GM20431 (cell line): ENCODE measurements around the gene DEK.
"Not testable (repeated sequence)": the region's sequence is repeated elsewhere in the genome, so short reads cannot be mapped to it uniquely, and the experiment has no call there.

Experiments used
- in situ Hi-C: fragments of 300-500 bp; cut with MseI, MboI; formaldehyde crosslinking; loops from one replicate; pipeline ENCODE4 v1.15.0; 2020; ENCODE audit warnings: low sequenced_read_pairs; ENCODE audit not compliant: unreplicated experiment

The DEK gene, protein sequence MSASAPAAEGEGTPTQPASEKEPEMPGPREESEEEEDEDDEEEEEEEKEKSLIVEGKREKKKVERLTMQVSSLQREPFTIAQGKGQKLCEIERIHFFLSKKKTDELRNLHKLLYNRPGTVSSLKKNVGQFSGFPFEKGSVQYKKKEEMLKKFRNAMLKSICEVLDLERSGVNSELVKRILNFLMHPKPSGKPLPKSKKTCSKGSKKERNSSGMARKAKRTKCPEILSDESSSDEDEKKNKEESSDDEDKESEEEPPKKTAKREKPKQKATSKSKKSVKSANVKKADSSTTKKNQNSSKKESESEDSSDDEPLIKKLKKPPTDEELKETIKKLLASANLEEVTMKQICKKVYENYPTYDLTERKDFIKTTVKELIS

DNA sequence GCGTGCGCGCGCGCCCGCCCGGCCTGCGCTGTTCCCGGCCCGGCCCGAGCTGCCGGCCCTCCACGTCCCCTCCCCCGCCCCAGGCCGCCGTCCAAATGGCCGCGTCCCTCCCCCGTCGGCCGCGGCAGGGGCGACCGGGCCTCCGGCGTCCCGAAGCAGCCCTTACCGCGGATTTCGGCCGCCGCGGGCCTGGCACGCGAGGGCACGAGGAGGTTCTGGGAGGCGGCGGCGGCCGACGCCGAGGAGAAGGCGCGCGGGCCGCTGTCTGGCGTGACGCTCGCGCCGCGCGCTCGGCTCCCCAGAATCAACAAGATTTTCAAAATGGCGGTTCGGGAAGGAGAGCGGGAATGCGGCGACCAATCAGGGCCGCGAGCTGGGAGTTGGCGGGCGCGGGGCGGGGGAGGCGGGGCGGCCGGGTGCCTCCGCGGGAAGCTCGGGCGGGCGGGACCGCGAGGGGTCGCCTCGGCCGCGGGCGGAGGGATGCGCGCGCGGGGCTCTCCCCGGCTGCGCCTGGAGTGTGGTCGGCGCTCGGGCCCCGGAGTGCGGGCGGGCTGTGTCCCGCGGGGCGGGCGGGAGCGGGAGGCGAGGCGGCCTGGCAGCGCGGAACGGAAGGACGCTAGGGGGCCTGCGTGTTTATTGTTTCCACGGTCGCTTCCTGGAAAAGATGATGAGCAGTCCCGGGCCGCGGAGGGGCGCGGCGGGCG is at the start of gene DEK:
TSS of gene DEK (minus strand) at position 312 of the 704 bp plus-strand sequence. CDS start 543 bp downstream, outside the sequence.
- in situ Hi-C loops: no loop called here

DNA sequence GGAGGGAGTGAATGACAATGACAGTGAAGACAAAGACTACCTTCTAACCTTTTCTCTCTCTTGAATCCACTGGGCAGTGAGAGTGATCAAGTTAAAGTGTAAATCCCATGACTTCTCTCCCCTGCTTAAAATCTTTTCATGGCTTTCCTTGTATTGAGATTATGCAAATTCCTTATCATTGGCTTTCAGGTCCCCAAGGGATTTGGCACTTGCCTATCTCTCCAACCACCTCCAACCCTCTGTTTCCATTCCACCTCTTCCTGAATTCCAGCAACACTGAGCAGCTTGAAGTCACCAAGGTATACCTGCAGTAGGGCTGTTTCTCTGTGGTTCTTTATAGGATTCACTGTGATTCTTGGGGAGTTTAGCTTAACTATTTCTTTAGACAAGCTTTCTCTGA is 48.0 kb upstream of the DEK start:
- in situ Hi-C loops: no loop called here

DNA sequence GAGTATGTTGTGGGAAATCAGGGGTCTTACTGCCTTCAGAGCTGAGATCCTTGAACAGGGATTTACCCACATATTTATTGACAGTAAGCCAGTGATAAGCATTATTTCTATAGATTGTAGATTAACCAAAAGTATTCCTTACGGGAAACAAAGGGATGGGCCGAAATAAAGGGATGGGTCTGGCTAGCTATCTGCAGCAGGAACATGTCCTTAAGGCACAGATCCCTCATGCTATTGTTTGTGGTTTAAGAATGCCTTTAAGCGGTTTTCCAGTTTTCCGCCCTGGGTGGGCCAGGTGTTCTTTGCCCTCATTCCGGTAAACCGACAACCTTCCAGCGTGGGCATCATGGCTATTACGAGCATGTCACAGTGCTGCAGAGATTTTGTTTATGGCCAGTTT is 45.7 kb upstream of the DEK start:
- in situ Hi-C loops: not testable (repeated sequence)

DNA sequence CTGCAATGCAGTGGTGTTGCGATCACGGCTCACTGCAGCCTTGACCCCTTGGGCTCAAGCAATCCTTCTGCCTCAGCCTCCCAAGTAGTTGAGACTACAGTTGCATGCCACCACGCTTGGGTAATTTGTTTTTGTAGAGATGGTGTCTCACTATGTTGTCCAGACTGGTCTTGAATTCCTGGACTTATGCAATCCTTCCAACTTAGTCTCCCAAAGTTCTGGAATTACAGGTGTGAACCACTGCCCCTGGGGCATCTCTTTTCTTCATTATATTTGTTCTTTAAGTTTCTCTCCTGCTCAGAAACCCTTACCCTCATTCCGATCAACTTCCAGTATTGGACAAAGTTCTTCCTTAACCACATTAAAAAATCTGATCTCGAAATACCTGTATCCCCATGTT is 44.7 kb upstream of the DEK start:
- in situ Hi-C loops: no loop called here

DNA sequence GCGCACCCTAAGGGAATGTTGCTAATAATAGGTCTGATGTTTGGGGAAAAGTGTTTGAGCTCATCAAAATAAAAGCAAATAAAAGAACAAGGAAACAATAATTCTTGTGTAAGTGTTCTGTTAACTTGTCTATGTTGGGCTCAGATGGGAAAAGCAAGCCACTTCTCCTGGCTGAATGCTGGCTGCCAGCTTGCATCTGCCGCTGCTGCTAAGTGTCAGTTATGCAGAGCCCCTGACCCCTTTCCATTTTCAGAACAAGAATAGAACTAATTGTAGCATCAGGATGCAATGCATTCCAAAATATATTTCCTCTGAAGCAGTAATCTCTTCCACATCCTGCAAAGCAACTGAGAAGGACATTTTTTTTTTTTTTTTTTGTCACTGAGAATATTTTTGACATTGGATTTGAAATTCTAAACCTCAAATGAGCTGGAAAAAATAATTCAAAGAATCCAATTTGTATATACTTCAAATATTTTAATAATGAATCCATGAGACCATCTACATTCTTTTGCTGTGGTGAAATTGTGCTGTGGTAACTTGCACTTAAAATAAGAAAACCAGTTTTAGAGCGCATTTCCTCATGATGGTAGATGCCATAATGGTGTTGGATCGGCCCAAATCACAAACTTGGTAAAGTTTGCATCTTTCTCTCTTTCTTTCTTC is 43.9 kb upstream of the DEK start:
- in situ Hi-C loops: no loop called here

DNA sequence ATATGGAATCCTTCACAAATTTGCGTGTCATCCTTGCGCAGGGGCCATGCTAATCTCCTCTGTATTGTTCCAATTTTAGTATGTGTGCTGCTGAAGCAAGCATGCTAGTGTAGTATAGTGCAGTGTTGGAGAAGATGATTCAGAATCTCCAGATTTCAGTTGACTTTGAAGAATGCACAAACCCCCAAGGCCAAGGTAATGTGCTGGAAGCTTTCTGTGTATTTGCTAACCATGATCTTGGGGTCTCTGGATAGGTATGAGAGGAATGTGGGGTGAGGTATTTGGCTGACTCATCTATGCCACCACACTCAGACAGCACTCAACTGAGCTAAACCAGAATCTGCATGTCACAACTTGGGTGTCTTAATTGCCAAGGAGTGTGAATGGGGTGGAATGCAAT is 42.6 kb upstream of the DEK start:
- in situ Hi-C loops: no loop called here

DNA sequence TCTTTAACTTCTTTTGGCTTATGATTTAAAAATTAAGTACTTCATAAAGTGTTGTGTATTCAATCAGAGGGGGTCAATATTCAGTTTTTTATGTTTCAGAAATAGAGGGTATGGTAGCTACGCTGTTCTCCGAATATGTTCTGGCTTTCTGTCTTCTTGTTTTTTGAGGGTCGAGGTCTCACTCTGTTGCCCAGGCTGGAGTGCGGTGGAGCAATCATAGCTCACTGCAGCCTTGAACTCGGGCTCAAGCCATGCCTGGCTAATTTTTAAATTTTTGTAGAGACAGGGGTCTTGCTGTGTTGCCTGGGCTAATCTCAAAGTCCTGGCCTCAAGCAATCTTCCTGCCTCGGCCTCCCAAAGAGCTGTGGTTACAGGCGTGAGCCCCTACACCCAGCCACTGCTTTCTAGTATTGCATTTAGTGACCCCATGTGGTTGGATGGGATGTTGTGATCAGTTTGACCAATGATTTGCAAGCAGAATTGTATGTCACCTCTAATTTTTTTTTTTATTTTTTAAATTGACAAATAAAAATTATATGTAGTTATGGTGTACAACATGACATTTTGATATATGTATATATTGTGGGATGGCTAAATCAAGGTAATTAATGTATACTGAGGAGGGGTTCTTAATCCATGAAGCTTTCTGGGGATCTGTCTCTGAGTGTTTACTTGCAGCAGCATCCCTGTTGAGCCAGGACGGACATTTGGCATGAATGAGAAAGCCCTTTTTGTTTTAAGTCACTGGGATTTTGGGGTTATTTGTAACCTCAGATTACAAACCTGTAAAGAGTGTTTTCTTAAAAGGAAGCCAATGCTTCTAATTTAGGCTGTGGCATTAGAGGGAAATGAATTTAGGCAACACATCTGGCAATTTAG is 38.5 kb upstream of the DEK start:
- in situ Hi-C loops: no loop called here

DNA sequence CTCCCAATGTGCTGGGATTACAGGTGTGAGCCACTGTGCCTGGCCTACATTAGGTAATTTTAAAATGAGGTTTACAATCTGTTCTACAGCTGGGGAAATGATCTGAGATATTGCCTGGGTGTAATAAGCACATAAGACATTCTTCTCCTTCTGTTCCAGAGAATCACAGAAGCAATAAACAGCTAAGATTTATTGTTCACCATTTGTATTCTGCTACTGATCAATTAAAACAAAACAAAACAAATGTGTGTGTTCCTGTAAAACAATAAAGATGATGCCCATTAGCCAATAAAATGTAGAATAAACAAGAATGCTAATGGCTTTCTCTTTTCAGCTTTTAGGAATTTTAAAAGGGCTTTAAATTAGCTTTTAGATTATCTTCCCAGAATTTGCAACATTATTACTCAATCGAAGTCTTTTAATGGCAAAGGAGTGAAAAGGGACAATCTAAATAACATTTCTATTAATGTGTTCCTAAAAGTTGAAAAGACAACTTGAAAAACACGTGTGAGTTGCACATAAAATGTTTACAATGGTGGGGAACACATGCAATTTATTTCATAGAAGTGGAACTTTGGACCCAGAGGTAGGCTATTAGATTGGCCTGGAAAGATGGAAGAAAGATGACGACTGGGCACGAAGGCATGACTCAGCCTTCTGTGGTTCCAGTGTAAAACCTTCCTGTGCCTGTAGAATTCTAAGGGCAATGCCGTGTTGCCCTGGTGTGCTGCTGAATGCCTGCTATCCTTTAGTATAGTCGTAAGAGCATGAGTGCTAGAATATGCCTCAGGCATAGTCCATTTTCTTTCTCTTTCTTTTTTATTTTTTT is 29.0 kb upstream of the DEK start:
- in situ Hi-C loops: no loop called here

DNA sequence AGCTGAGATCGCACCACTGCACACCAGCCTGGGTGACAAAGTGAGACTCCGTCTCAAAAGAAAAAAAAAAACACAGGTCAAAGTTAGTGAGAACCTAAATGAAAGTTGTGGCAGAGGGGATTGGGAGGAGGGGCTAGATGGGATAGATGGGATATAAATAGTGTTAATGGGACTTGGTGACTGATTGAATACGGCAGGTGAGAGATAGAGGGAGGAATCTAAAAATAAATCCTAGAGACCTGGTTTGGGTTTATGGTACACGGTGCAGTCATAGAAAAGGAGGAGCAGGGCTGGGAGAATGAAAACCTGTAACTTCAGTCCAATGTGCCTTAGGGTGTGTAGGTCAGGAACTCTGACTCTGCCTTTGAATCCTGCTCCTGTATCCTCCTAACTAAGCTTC is 25.0 kb upstream of the DEK start:
- in situ Hi-C loops: no loop called here

DNA sequence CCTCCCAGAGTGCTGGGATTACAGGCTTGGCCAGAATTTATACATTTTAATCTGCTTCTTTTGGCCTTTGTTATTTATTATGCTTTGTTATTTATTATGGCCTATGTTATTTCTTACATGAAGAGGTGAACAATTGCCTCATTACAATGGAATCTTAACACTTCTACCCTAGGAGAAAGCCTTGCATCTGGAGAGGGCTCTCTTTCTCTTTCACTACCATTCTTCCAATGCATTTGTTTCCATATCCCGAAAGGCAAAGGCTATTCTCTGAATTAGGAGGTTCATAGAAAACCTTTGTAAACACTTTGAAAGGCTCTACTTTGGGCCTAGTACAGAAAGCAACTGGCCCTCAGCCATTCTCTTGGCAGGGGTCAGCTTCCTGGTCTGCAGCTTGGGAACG is 19.9 kb upstream of the DEK start:
- in situ Hi-C loops: no loop called here

DNA sequence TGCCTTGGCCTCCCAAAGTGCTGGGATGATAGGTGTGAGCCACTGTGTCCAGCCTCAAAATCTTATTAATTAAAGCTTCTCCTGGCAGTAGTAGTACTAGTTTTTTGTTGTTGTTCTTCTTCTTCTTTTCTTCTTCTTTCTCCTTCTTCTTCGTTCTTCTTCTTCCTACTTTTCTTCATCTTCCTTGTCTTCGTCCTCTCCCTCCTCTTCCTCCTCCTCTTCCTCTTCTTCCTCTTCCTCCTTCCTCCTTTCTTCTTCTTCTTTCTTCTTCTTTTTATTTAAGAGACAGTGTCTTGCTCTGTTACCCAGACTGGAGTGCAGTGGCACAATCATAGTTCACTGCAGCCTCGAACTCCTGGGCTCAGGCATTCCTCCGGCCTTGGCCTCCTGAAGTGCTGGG is 17.2 kb upstream of the DEK start:
- in situ Hi-C loops: no loop called here

DNA sequence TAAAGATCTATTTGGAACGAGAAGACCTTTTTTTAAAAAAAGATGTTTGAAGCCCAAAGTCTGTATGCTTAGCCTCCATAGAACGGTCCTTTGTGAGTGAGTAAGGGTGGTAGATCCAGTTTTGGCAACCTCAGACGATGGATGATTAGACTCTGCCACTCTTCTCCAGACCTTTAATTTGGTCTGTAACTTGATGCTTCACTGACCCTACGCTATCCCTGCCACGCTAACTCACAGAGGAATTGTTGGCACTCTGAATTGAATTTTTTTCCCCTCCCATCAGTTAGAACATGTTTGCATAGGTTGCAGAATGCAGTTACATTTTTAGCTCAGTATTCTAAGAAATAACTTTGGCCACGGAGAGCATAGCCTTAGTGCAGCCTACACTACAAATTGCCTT is 15.8 kb upstream of the DEK start:
- in situ Hi-C loops: no loop called here

DNA sequence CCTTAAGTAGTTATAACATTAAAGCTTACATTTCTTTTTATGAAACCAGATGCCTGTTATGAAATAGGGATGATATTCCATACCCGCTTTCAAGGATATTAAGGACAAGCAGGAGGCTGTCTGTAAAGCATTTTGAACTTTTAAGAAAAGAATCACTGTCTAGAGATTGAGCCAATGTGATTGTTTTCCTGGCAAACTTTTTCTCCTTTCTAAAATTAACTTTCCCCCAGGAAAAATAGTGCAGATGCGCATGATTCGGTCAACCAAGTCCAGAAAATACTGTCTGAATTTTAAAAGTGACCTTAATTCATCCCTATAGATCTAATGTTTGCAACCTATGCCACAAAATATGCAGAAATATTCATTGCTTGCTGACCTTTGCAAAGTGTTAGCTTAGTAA is 15.1 kb upstream of the DEK start:
- in situ Hi-C loops: no loop called here

DNA sequence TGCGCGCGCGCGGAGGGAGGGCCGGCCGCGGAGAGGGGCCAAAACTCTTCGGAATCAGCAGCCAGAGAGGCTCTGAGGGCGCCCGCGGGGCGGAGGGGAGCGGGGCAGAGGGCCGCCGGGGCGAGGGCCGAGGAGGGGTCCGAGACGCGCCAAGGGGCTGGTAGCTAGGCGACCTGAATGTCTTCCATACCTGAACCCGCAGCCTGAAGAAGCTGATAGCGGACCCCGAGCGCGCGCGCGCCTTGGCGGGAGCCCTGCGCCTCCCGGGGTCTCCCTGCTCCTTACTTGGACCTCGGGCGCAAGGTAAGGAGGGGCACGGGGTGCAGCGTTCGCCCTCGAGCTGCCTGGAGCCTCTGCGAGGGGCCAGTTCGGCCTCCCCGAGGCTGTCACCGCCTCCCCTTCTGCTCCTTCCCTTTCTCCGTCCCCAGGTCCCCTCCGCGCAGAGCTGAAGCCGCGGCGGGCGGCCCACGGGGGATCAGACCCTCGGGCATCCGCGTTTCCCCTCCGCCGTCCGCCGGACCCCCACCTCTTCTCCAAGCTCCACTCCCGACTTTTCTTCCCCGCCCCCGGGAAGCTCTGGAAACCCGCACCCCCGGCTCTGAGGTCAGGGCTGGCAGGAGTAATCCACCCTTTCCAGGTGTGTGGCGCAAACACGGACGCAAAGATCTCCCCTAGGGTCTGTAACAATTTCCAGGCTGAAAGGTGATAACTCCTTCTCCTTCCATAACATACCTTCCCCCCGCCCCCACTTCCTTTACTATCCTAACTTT is 13.1 kb upstream of the DEK start:
- in situ Hi-C loops: no loop called here

DNA sequence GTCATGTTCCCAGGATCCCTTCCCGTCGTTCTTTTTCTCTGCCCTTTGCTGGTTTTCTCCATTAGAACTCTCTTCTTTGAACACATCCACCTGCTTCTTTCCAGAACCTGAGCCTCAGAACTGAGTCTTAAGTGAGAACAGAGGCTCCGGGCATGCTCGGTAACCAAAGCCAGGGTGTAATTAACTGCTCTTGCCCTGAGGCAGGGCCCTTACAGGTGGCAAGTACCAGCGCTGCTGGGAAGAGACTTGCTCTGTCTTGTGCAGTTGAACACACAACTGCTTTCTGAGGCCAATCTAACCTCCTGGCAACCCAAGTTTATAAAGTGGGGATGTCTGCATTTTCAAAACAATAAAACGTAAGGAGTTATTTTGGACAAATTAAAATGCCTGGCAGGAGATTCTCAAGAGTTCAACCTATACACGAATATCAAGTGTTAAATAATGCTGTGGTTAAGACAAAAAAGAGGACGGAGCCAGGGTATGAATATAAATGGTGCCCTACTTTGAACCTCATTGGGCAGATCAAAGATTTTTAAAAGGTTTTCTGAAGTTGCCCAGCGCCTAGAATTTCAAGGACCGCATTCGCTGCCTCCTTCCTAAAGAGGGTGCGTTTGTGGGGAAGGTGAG is 12.4 kb upstream of the DEK start:
- in situ Hi-C loops: no loop called here

DNA sequence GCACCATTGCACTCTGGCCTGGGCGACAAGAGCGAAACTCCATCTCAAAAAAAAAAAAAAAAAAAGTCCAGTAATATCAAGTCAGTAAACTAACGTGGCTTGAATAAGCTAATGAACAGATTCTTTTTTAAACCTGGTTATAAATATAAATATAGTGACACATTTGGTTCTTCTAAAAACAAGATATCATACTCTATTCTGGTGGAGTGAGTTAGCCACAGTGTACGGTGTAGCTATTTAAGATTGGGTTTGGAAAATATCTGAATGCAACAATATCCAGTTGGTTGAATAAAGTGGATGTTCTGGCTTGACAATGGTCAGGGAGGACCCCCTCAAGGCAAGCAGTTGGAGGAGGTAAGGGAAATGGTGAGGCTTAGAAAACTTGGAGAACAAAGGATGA is 5.9 kb upstream of the DEK start:
- in situ Hi-C loops: no loop called here

DNA sequence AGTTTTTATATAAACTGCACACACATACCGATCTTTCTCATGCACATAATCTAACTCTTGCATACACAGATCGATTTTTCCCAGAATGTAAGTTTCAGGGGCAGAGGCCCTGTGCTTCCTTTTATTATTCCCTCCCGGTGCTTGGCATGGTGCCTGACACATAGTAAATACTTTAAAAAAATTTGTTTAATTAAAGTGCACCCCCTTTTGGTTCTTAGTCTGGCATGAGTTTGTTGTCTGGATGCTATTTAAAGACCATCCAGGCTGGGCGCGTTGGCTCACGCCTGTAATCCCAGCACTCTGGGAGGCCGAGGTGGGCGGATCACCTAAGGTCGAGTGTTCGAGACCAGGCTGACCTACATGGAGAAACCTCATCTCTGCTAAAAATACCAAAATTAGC is 5.4 kb upstream of the DEK start:
- in situ Hi-C loops: no loop called here

DNA sequence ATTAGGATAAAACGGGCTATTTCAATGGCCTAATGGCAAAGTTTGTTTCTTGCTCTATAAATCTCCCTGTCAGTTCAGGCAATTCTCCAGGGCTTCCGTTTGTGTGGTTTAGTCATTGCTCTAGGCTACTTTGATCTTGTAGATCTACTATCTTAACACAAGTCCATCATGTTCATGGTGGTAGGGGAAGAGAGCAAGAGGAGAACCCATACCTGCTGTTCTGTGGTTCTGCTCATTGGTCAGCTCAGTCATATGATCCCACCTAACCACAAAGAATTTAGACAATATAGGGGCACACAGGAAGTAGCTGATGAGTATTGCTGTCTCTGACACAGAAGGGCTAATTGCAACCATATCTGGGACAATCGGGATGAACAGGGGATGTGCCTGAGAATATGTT is 4.9 kb upstream of the DEK start:
- in situ Hi-C loops: no loop called here
